Measurements from ENCODE around the gene PCSK4.
"Not testable (repeated sequence)": the region's sequence is repeated elsewhere in the genome, so short reads cannot be mapped to it uniquely, and the experiment has no call there.

DNA sequence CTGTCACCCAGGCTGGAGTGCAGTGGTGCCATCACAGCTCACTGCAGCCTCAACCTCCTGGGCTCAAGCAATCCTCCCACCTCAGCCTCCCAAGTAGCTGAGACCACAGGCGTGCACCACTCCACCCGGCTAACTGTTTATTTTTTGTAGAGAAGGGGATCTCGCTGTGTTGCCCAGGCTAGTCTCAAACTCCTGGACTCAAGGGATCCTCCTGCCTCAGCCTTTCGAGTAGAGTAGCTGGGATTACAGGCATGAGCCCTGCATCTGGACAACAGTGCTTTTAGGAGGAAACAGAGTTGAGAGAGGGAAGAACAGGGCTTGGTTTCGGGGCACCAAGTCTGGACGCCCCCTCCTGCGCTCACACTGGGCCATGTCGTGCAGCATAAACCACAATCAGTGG lies 29.7 kb upstream of the PCSK4 start:
- TF ChIP-seq, protein P1, sequence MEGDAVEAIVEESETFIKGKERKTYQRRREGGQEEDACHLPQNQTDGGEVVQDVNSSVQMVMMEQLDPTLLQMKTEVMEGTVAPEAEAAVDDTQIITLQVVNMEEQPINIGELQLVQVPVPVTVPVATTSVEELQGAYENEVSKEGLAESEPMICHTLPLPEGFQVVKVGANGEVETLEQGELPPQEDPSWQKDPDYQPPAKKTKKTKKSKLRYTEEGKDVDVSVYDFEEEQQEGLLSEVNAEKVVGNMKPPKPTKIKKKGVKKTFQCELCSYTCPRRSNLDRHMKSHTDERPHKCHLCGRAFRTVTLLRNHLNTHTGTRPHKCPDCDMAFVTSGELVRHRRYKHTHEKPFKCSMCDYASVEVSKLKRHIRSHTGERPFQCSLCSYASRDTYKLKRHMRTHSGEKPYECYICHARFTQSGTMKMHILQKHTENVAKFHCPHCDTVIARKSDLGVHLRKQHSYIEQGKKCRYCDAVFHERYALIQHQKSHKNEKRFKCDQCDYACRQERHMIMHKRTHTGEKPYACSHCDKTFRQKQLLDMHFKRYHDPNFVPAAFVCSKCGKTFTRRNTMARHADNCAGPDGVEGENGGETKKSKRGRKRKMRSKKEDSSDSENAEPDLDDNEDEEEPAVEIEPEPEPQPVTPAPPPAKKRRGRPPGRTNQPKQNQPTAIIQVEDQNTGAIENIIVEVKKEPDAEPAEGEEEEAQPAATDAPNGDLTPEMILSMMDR (IDR thresholded peaks at IDR 0.05; ENCODE audit: low read depth, low read length, poor library complexity, severe bottlenecking): not testable (repeated sequence)
- TF ChIP-seq EZH2phosphoT487 (IDR thresholded peaks at IDR 0.05; ENCODE audit: borderline replicate concordance, low read length): not testable (repeated sequence)

Data from DOHH2 (cell line).